Colonic mucosa (tissue), 4 donors: ENCODE data around the gene EMSY. TPM values are rescaled to one million over a fixed set of nuclear protein-coding genes. Genes with fewer than 3 reads are reported as not detected.
A peak's percentile ranks its signal among the peaks of the same experiment; 100 is the strongest.
"Not testable (repeated sequence)": the region's sequence is repeated elsewhere in the genome, so short reads cannot be mapped to it uniquely, and the experiment has no call there.

Experiments
- DNase-seq: peaks from one replicate; pipeline ENCODE4 v3.0.0-alpha.2; 2020
- H3K27ac ChIP-seq: fragments of 200-600 bp; one replicate; pipeline ENCODE4 v1.8.0; 2021
- H3K27me3 ChIP-seq: fragments of 200-600 bp; one replicate; pipeline ENCODE4 v1.8.0; 2021
- H3K36me3 ChIP-seq: fragments of 200-600 bp; one replicate; pipeline ENCODE4 v1.8.0; 2021
- H3K4me1 ChIP-seq: fragments of 200-600 bp; one replicate; pipeline ENCODE4 v1.8.0; 2021; ENCODE audit warnings: mild to moderate bottlenecking
- H3K4me3 ChIP-seq: fragments of 200-600 bp; one replicate; pipeline ENCODE4 v1.8.0; 2021
- H3K9ac ChIP-seq, 2 donors: one replicate each; pipeline ENCODE4 v1.7.0; 2013; ENCODE audit warnings: control low read depth in 2 of 2, low read depth in 2 of 2, low read length in 2 of 2
- H3K9me3 ChIP-seq: fragments of 200-600 bp; one replicate; pipeline ENCODE4 v1.8.0; 2021
- intact Hi-C: fragments of 100-400 bp; cut with DNase I; formaldehyde crosslinking; loops from one replicate; pipeline ENCODE4 v1.14.1; 2022
- total RNA-seq, 2 donors: library from RNA; stranded (reverse); fragmentation: NEBNext Ultra II Directional in 1 of 2; extraction: Animal tissue kit (Norgen Biotek cat#: 25700) in 1 of 2; gene quantifications; one replicate each; pipeline ENCODE4 v1.2.1, GENCODE V29; 2021
- TF ChIP-seq, protein P1 (sequence below): fragments of 200-600 bp; IDR thresholded peaks from one replicate; pipeline ENCODE4 v1.8.0; 2022; ENCODE audit warnings: antibody characterized with exemption, mild to moderate bottlenecking
- donor health status: healthy.
- donor health status: DM: no; HTN: no; CAD: no.
- donor health status: DM: no; HTN: no; CAD: no.

Gene EMSY
- total RNA-seq, 2 donors from 2014 or later, result 21.2 to 22.8 TPM

DNA sequence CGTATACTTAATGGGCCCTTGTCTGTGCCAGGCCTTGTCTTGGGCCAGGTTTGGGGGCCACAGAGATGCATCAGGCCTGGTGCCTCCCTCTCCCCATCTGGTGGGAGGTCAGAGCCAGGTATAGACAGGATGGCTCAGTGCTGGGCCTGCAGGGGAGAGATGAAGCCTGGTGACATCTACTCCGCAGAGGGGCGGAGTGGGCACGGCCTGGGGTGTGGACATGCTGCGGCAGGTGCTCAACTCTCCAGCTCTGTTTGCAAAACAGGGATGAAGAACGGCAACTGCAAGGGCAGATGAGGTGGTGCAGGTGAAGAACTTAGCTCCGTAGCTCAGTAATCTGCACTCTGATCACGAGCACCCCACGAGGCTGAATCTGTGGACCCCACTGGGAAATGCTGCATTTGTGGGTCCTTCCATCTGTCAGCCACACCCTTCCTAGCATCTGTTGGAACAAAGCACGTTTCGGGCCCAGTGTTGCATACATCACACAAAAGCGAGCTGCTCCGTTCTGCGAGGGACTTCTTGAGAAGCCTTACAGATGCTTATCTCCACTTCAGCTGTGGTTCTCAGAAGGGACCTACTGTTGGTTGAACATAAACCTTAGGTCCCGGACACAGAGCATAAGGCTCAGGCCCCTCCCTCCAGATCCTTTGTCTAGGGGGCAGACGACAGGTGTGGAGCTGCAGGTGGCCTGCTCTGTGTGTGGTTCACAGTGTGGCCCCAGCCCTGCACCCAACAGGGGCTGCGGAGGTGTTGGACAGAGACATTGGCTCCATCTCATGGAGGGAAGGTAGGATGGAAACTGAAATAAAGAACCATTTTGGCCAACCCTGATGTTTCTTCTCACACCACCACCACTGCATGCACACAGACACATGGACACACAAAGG is 147.5 kb downstream of the EMSY start:
- intact Hi-C loops, result no loop called here
- H3K27me3 ChIP-seq, result no peaks in the 10 kb centered on the region
- peak; percentile 68 for DNase-seq

DNA sequence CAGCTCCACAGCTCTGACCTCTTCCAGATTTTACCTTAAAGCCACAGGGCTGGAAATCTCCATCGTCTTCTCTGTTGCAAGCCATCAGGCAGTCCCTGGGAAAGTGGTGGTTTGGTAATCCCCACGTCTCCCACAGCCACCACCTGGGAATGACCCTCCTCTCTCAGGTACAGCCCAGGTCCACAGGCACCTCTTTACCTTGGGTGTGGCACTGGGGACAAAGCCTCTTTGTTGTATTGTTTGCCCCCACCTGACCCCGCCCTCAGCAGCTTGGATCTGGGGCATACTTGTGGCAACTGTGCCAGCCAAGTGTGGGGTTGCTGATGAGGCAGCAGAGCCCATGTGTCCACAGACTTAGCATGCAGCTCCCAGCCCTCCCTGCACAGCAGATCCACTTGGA is 148.1 kb downstream of the EMSY start:
- peak; percentile 89 for DNase-seq
- H3K36me3 ChIP-seq, result no peaks in the 10 kb centered on the region

More for the DNA sequence above, 147.5 kb downstream of the EMSY start:
- Histone ChIP-seq H3K36me3 (no peaks in the 10 kb centered on the region), H3K4me1 (peaks cover 29% of the 10 kb centered on the region), H3K4me3 (peak overlapping the region; percentile 16), H3K9me3 (no peaks in the 10 kb centered on the region), H3K27ac (peak overlapping the region; percentile 77), H3K9ac (peak overlapping the region in 1 of 2 donors; percentile 74)
- TF ChIP-seq, protein P1, sequence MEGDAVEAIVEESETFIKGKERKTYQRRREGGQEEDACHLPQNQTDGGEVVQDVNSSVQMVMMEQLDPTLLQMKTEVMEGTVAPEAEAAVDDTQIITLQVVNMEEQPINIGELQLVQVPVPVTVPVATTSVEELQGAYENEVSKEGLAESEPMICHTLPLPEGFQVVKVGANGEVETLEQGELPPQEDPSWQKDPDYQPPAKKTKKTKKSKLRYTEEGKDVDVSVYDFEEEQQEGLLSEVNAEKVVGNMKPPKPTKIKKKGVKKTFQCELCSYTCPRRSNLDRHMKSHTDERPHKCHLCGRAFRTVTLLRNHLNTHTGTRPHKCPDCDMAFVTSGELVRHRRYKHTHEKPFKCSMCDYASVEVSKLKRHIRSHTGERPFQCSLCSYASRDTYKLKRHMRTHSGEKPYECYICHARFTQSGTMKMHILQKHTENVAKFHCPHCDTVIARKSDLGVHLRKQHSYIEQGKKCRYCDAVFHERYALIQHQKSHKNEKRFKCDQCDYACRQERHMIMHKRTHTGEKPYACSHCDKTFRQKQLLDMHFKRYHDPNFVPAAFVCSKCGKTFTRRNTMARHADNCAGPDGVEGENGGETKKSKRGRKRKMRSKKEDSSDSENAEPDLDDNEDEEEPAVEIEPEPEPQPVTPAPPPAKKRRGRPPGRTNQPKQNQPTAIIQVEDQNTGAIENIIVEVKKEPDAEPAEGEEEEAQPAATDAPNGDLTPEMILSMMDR, result no peak

DNA sequence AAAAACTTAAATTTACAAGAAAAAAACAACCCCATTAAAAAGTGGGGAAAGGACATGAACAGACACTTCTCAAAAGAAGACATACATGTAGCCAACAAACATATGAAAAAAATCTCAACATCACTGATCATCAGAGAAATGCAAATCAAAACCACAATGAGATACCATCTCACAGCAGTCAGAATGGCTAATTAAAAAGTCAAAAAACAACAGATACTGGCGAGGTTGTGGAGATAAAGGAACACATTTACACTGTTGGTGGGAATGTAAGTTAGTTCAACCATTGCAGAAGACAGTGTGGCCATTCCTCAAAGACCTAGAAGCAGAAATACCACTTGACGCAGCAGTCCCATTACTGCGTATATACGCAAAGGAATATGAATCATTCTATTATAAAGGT is 150.3 kb downstream of the EMSY start:
- peaks cover 13% of the 10 kb centered on the region for H3K4me1 ChIP-seq
- H3K27me3 ChIP-seq, H3K4me3 ChIP-seq, H3K36me3 ChIP-seq, H3K9me3 ChIP-seq, DNase-seq, H3K27ac ChIP-seq, H3K9ac ChIP-seq, intact Hi-C loops: not testable (repeated sequence)

More for the DNA sequence above, 148.1 kb downstream of the EMSY start:
- TF ChIP-seq, protein P1, result no peak
- H3K4me1 ChIP-seq, result peaks cover 28% of the 10 kb centered on the region
- no peaks in the 10 kb centered on the region for H3K27me3 ChIP-seq
- H3K27ac ChIP-seq, result peak overlapping the region; percentile 77
- H3K9me3 ChIP-seq, result no peaks in the 10 kb centered on the region
- peak overlapping the region in 1 of 2 donors; percentile 74 for H3K9ac ChIP-seq
- intact Hi-C loops, result no loop called here
- peak overlapping the region; percentile 16 for H3K4me3 ChIP-seq

DNA sequence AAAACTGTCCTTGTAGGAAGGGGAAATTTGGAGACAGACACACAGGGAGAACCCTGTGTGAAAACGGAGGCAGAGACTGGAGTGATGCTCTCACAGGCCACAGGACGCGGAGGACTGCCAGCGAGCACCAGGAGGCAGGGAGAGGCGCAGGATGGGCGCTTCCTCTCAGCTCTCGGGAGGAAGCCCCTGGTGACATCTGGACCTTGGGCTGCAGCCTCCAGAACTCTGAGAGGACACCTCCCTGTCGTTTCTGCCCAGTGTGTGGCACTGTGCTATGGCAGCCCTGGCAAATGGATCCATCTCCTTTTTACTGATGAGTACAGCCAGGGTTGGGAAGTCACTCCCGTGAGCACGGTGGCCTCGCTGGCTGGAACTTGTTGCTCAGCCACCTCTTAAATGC is 151.8 kb downstream of the EMSY start:
- no peak for DNase-seq

DNA sequence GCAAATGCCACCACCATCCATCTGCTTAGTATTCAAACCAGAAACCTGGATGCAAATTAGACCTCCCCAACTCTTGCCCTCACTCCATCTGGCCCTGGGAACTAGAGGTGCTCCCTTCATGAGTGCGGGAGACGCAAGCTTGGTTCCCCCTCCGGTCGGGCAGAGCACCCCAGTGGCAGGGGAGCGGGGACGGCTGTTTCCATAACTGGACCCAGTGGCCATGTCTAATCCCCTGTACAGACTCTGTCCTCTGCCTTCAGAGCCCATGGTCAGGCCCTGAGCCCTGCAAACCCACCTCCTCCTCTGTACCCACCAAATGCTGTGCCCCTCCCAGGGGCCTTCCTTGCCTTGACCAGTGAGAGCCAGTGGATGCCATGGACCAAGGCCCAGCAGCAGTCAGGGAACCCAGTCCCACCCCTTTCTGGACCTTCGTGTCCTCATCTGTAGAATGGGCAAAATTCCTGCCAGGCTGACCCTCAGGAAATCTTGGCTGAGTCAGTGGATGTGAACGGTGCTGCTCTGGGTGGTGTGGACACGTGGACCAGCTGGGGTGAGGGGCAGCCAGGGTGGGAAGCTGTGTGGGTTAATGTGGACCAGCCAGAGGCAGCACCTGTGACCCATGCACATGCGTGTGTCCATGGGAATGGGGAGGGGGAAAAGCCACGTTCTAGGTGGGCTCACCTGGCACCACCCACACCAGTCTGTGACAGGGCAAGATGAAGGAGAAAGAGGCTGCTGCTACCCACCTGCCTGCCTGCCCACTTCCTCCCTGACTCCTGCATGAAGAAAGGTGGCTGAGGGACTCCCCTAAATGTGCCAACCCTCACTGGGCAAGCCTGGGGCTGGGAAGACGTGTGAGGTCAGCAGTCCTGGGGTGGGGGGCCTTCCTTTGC is 153.0 kb downstream of the EMSY start:
- Histone ChIP-seq H3K36me3 (no peaks in the 10 kb centered on the region), H3K4me3 (no peak overlapping the region), H3K9me3 (no peaks in the 10 kb centered on the region), H3K27ac (no peak overlapping the region), H3K27me3 (no peaks in the 10 kb centered on the region), H3K9ac (no peak overlapping the region), H3K4me1 (no peaks in the 10 kb centered on the region)
- TF ChIP-seq, protein P1, result no peak
- DNase-seq, result no peak
- intact Hi-C loops, result no loop called here

More for the DNA sequence above, 151.8 kb downstream of the EMSY start:
- H3K27me3 ChIP-seq, result no peaks in the 10 kb centered on the region
- no peaks in the 10 kb centered on the region for H3K9me3 ChIP-seq
- H3K9ac ChIP-seq, result no peak overlapping the region
- no peak overlapping the region for H3K4me3 ChIP-seq
- TF ChIP-seq, protein P1, result no peak
- intact Hi-C loops, result no loop called here
- peaks cover 2% of the 10 kb centered on the region for H3K4me1 ChIP-seq
- H3K27ac ChIP-seq, result no peak overlapping the region
- H3K36me3 ChIP-seq, result no peaks in the 10 kb centered on the region
